Measurements from ENCODE around the gene STYXL1. TPM values are rescaled to one million over a fixed set of nuclear protein-coding genes. Genes with fewer than 3 reads are reported as not detected.

STYXL1 gene
- total and polyA plus RNA-seq, 8 donors = 13.3 to 47.6 (median 22.7) TPM

DNA sequence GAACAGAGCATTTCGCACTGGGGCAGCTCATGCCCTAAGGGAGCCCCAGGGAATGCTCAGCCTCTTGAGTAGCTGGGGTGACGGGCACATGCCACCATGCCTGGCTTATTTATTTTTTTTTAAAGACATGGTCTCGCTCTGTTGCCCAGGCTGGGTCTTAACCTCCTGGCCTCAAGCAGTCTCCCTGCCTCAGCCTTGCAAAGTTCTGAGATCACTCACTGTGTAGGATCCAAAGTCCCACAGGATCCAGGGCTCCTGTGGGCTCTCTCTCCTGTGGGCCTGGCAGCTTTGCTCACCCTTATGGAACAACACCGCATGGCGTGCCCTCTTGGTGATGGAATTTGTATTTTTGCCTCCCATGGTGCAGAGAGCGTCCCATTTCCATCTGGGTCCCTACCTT is 87.4 kb downstream of the STYXL1 start:
- Histone ChIP-seq H3K4me1 (peaks cover 0 to 4% (median 0%) of the 10 kb centered on the region in 3 donors), H3K27me3 (no peaks in the 10 kb centered on the region), H3K4me3 (no peak overlapping the region), H3K36me3 (peaks cover 0 to 10% (median 0%) of the 10 kb centered on the region in 3 donors), H3K9me3 (no peaks in the 10 kb centered on the region), H3K27ac (no peak overlapping the region)
- no peak for FAIRE-seq
- ATAC-seq = no peak
- intact Hi-C loops (cut with DNase I) = no loop called here
- no peak for DNase-seq
- TF ChIP-seq CTCF (IDR thresholded peaks at IDR 0.05) = no peak
- WGBS, 2 donors = 98 to 100% methylated on average over 6 of the region's 6 CpGs

DNA sequence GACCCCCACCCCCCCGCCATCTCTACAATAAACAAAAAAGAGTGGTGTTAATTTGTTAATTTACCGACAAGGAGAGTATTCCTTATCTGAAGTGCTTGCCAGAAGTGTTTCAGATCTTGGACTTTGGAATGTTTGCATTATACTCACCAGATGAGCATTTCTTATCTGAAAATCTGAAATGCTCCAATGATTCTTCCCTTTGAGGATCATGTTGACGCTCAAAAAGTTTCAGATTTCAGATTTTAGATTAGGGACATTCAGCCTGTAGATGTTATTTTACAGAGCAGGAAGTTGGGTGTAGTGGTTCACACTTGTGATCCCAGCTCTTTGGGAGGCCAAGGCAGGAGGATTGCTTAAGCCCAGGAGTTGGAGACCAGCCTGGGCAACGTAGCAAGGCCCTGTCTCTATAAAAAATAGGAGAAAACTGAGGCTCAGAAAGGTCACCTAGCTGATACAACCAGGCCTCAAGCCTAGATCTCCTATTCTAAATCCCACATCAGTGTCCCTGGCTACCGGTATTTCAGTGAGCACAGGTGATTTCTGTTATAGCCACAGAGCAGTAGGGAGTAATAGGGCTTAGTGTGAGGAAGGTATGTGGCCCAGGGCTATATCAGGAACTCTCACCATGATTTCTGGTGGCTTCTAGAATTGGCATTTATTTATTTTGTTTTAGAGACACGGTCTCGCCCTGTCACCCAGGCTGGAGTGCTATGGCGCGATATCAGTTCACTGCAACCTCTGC is 88.8 kb downstream of the STYXL1 start:
- H3K4me3 ChIP-seq = no peak overlapping the region
- intact Hi-C loops (cut with DNase I) = no loop called here
- no peaks in the 10 kb centered on the region for H3K27me3 ChIP-seq
- WGBS, 2 donors = 79 to 82% methylated on average over 9 of the region's 9 CpGs
- peaks cover 0 to 4% (median 0%) of the 10 kb centered on the region in 3 donors for H3K4me1 ChIP-seq
- peaks cover 0 to 24% (median 0%) of the 10 kb centered on the region in 3 donors for H3K36me3 ChIP-seq
- TF ChIP-seq CTCF (IDR thresholded peaks at IDR 0.05) = no peak
- ATAC-seq = no peak
- H3K27ac ChIP-seq = peak overlapping the region in 2 of 4 donors; percentile 69 to 78
- no peak for DNase-seq
- FAIRE-seq = no peak
- H3K9me3 ChIP-seq = no peaks in the 10 kb centered on the region

GRCh38 chr7:75957021-75957736 is 90.6 kb downstream of the STYXL1 start:
- peak overlapping the region; percentile 51 to 78 (median 70) for H3K27ac ChIP-seq
- ATAC-seq = peak; percentile 80 to 89 (median 85)
- H3K4me3 ChIP-seq = no peak overlapping the region
- 70 to 74% methylated on average over 16 of the region's 16 CpGs for WGBS, 2 donors
- H3K4me1 ChIP-seq = peaks cover 0 to 4% (median 0%) of the 10 kb centered on the region in 3 donors
- H3K27me3 ChIP-seq = no peaks in the 10 kb centered on the region
- DNase-seq = peak in 4 of 6 donors; percentile 68 to 74 (median 70)
- TF ChIP-seq CTCF (IDR thresholded peaks at IDR 0.05) = no peak
- peaks cover 0 to 24% (median 0%) of the 10 kb centered on the region in 3 donors for H3K36me3 ChIP-seq
- FAIRE-seq = no peak
- intact Hi-C loops (cut with DNase I) = no loop called here
- H3K9me3 ChIP-seq = no peaks in the 10 kb centered on the region

DNA sequence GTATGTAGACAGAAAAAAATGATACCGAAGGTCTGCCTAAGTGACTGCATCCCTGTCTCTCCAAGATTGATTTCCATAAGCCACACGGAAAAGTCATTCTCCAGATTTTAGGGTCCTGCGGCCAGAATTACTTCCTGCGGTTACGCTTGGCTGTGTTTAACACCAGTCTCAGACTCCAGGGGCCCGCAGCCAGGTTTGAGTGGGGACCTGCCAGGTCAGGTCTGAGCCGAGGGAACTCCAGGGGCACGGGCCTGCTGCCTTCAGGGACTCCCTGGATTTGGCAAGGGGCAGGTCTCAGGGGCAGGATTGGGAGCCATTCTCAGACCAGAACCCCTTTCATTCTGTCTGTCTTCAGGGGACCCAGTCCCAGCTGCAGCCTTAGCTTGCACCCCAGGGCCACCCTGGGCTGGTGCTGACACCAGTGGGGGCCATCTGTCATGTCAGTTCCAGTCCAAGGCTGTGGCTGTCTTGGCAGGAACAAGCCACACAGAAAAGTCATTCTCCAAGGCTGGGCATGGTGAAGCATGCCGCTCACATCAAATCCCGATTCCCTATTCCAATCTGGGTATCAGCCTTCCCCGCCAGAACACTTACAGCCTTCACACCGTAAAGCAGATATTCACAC is 92.4 kb downstream of the STYXL1 start:
- intact Hi-C loops (cut with DNase I) = no loop called here
- no peaks in the 10 kb centered on the region for H3K9me3 ChIP-seq
- 93 to 94% methylated on average over 12 of the region's 12 CpGs for WGBS, 2 donors
- peaks cover 0 to 21% (median 0%) of the 10 kb centered on the region in 3 donors for H3K36me3 ChIP-seq
- H3K4me3 ChIP-seq = no peak overlapping the region
- ATAC-seq (no peak), DNase-seq (peak in 1 of 6 donors; percentile 51), FAIRE-seq (no peak)
- peak overlapping the region; percentile 8 to 78 (median 50) for H3K27ac ChIP-seq
- no peak for TF ChIP-seq CTCF (IDR thresholded peaks at IDR 0.05)
- no peaks in the 10 kb centered on the region for H3K27me3 ChIP-seq
- peaks cover 4 to 13% (median 11%) of the 10 kb centered on the region in 3 donors for H3K4me1 ChIP-seq
